AG08396 (cell line): Measurements from ENCODE around the gene DUXB.

Source experiments
- DNase-seq: peaks from one replicate; pipeline ENCODE4 v3.0.0; 2012; ENCODE audit warnings: low spot score, mixed read lengths

Gene DUXB

GRCh38 chr16:75660321-75660720 is 40.9 kb downstream of the DUXB start:
- DNase-seq: no peak

- no peak for DNase-seq
Observed at GRCh38 chr16:75658175-75658574, 43.1 kb downstream of the DUXB start.

- DNase-seq: peak; percentile 50
Observed at GRCh38 chr16:75653922-75654321, 47.3 kb downstream of the DUXB start.

- DNase-seq: peak; percentile 79
Observed at GRCh38 chr16:75648265-75649076, 52.8 kb downstream of the DUXB start.

GRCh38 chr16:75647492-75648264 is 53.6 kb downstream of the DUXB start, which contains the start of the genes KARS1 and TERF2IP:
Gene KARS1, minus strand, starts transcription at chr16:75647665. Its CDS starts 26 bp downstream, at chr16:75647639.
Gene TERF2IP, plus strand, starts transcription at chr16:75647773. Its CDS starts 110 bp downstream, at chr16:75647883.
- DNase-seq: peak; percentile 96

GRCh38 chr16:75647112-75647491 is 54.2 kb downstream of the DUXB start:
- DNase-seq: no peak

GRCh38 chr16:75644240-75645012 is 56.8 kb downstream of the DUXB start:
- no peak for DNase-seq
